RPMI8226 (cell line): ENCODE data around the gene KCNA2.
A peak's percentile ranks its signal among the peaks of the same experiment; 100 is the strongest.

Experiments used
- DNase-seq: peaks from one replicate; pipeline ENCODE4 v3.0.0-alpha.2; 2015

KCNA2 gene

DNA sequence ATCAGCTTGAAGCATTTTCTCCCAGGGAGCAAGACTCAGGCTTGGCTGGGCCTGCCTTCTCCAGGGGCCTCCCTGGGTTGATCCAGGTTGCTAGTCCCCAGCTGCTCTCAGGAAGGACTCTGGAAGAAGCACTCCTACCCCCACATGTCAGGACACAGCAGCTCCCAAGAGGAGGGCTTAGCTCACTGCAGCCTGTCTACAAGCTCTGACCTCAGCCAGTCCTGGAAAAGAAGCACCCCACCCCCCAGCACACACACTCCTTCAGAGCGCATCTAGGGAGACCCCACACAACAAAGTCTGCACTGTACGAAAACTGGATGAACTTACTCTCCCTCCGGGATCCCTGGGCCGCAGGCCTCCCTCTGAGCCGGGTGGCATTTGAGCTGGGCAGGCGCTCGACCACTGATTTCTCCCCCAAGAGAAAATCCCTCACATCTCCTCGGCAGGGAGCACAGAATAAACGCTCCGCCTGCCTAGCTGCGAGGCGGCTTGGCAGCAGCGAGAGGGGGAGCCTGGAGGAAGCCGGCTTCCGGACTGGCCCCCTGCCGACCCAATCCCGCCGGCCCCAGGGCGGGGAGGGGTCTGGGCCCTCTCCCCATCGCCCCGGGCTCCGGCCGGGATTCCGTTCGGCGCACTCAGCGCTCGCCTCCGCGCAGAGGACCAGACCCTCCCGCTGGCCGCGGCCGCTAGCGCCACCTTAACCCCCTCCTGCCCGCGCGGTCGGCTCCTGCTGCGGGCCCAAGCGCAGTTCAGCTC, at the start of gene KCNA2:
KCNA2 (minus strand) TSS at position 458 of the 756 bp plus-strand sequence. CDS start 1,576 bp downstream, outside the sequence.
- peak; percentile 28 for DNase-seq

DNA sequence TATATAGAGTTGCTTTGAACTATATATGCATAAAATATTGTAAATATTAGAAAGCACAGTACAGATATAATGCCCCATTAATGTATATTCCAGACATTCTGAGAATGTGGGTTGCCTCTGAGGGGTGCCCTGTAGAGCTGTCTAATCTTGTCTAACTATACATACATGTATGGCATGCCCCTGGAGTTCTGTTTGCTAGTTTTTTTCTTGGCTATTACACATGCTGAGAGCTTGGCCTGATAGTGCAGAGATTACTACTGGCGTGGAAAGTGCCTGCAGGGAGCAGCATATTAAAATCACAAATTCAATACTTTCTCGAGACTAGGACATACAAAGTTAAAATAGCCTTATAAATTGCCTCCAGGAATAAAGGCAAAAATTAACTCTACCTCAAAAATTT, 44.5 kb upstream of the KCNA2 start:
- DNase-seq = no peak

DNA sequence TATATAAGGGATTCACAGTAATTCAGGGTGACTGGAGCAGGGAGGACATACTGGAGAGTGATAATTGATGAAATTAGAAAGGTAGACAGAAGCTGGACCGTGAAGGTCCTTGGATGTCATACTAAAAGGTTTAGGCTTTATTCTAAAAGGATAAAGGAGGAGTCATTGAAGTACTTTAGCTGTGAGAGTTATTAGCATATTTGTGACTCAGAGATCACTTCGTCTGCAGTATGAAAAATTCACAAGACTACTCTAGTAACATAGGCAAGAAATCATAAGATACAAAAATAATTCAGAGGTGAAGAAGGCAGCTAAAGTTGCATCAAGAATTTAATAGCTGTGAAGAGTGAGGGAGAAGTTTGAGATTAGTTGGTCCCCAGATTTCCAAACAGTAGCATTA, 42.3 kb upstream of the KCNA2 start:
- no peak for DNase-seq

DNA sequence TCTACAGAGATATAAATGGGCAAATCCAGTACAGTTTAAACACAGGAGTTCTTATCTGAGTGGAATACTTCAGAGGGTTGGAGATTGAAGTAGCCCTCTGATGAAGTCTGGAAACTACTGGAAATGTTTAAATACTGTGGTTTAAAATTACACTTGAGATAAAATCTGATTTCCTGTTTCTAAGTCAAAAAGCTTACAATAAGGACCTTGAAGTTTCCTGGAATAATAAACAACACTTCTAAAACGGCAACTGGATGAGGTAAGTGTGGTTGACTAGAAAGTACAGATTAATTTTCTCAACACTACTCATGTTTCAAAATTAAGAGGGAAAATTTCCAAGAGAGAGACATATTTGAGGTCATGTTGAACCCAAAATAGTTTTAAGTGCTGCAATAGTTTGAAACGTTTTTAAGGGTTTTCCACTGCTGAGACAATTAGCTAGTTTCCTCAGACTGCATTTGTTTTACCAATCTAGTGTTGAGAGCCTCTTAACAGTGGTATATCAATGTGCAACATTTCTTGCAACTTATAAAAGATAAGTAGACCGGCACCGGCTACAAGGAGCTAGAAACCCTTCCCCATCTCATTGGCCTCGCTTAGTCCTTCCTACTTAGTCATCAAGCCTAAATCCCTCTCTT, 41.2 kb upstream of the KCNA2 start:
- DNase-seq = no peak

DNA sequence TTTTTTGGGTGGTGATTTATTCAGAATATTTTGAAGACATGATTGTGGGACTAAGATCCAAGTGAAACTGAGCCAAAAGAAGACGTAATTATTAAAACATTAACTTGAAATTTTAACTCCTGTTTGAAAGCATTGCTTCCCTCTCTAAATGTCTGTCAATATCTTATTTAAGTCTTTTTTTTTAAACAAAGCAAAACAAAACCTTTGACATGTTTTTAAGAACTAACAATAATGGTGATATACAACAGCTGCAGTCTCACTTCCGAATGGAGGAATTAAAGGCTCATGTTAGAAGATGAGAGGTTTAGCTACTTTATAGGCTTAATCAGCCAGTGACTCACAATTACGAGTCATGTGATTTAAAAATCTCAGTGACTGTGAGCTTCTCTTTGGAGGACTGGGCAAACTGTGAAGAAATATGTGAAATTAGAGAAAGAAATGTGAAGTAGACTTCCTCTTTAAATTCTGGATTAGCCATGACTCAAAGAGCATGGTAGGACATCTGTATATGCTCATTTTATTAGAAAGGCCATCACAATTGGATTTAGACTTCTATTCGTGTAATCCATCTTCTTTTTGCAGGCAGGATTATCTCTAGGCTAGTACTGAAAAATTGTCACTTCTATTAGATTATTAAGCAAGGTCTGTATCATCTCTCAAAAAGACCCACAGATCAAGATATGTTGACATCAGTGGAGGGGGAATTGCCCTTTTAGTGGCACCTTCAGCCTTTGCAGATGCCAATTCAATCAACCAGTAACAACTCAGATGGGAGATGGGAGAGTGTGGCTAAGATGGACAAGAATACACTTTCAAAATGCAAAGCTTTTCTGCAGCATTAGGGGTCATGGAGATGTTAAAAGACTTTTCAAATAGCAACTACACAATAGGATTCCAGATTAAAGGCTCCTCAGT, 39.9 kb upstream of the KCNA2 start:
- no peak for DNase-seq

DNA sequence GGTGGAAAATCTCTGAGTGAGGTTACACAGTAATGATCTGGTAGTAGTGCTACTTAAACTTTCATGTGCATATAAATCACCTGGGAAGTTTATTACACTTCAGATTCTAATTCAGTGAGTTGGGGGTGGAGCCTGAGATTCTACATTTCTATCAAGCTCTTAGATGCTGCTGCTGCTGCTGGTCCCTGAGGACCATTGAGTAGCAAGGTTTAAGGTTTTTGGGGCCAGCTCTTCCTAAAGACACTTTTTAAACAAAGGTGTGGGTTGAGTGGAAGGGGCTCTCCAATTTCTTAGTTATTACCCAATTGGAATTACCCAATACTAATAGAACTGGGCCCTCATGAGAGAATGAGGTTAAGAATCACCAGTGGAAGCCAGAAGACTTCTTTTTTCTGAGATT, 39.1 kb upstream of the KCNA2 start:
- DNase-seq = no peak

DNA sequence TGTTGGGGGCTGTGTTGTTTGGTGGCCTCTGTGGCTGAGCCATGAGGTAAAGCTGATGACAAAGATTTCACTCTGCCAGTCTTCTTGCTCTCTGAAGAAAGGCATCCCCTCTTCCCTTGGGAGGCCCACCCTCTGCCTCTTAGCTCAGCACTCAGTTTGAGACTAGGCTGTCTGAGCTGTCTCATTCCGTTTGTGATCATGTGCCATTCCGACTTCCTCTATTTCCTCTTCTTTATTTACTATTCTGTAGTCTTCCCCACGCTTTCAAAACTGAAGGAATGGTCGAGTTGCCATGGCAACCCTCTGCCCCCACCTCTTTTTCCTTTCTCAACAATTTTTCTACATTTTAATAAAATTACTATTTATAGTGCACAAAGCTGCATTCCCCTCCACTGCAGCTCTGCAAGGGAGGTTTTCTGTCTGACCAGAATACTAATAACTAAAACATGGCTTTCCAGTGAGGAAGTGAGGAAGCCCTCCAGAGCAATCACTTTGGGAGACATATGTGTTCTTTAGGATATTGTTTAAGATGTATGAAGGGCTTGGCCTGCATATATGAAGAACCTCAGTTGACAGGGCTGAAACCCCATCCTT, 37.8 kb upstream of the KCNA2 start:
- DNase-seq = no peak

DNA sequence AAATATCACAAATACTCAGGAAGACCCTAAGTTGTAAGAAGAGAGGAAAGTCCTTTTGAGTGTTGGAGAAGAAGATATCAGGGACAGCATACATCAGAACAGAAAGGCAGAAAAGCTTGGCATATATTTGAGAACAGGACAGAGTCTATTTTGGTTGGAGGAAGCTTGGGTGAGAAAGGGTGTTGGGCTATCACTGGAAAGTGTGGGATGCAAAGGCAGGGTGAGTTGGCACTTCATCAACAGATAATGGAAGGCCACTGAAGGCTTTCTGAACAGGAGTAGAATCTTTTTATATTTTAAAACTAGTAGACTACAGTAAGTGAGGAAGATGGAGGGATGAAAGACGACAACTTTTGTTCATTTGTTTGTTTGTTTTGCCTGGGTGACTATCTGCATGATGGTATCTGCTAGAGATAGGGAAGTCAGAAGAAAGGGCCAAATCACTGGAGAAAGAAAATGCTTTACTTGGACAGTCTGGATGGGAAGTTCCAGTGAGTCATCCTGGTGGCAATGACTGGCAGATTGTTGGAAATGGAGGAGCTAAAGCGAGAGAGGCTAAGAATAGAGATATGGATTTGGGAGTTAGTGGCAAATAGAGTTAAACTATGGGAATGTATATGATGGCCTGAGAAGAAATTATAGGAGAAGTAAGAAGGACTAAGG, 33.7 kb upstream of the KCNA2 start:
- DNase-seq = no peak

DNA sequence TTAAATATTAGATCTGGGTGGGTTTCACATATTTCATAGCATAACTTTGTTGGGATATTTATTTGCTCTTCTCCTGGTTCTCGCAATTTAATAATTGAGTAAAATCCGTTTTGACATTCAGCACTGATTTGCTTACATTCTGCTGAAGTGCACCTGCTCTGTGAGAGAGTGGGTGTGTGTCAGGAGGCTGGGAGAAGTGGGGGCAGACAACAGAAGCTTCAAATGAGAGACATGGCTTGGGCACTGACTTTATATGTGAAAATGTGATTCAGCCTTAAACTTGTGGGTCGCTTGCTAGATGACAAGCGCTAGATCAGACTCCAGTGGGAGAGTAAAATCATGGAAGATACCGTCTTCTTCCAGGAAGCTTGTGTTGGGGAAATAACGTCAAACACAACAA, 32.4 kb upstream of the KCNA2 start:
- DNase-seq = no peak

DNA sequence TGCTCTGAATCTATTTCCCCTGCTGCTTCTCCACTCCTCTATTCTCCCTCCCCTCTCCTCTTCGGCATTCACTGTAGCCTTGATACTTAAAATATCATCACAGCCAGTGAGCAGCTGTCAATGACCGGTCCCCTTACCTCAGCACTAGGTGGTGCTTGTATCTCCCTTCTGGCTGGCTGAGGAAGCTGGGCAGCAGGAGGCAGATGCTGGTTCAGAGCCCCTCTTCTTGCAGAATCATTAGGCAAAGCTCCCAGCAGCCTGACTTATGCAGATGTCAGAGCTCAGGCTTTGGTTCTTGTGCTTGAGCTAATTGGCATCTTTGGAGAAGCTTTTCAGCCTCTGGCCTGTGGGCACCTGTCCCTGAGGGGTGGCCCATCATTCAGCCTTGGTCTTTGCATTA, 31.9 kb upstream of the KCNA2 start:
- peak; percentile 54 for DNase-seq

DNA sequence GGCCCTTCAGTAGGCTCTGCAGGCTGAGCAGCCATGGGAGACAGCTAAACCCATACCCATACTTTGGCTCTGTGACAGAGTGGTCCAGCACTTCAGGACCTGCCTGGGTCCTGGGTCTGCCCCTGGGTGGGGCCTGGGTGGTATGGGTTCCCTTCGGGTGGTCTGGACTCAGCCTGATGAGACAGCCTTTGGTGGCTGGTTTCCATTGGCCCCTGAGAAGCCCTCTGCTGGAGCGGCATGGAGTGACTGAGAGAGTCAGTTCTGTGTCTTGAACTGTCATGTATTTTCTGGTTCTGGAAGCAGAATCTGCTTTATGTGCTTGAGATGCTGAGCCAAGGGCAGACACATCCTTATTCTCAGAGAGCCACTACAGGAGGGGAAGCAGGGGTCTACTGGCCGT, 31.3 kb upstream of the KCNA2 start:
- DNase-seq = no peak

DNA sequence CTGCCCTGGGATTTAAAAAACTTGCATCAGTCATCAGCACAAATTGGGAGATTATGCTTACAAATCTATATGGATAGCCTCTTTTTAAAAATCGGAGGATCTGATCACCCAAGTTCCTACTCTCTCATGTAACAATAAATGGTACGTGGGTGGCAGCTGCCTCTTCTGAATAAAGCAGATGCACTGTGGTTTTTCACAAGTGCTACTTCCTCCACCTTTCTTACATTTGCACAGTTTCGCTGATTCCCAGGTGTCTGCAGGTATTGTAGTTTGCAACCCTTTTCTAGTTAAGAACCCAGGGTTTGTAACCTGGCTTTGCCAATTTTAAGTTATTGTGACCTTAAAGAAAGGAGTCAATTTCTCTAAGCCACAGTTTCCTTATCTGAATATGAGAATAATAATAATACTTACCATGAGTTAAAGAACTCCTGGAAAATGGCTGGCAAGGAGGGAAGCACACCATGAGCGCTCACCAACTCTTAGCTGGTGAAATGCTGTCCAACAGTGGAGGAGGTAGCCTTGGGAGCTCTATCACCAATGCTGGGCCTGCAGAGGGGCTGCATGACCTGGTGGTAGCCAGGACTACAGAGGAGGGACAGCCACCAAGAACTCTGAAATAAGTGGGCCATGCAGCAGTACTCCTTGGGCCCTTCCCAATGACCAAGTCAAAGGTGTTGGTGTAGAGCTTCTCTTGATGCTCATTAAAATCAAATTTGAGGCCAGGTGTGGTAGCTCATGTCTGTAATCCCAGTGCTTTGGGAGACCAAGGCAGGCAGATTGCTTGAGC, 30.2 kb upstream of the KCNA2 start:
- peak; percentile 72 for DNase-seq

DNA sequence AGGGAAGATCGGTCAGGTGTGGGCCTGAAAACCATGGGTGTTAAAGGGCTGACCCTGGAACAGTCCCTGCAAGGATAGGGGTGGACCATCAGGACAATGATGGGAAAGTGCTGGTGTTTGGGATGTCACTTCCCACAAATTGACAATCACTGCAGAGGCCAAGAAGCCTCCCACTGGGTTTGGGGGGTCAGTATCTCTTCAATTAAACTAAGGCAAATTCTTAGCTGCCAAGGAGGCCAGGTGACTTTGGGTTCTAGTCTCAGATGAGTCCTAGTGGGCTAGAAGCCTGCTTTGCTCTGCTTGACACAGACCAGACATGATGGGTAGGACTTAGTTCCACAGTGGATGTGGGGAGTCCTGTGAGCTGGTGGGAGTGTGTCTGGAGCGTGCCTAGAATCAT, 29.3 kb upstream of the KCNA2 start:
- no peak for DNase-seq

DNA sequence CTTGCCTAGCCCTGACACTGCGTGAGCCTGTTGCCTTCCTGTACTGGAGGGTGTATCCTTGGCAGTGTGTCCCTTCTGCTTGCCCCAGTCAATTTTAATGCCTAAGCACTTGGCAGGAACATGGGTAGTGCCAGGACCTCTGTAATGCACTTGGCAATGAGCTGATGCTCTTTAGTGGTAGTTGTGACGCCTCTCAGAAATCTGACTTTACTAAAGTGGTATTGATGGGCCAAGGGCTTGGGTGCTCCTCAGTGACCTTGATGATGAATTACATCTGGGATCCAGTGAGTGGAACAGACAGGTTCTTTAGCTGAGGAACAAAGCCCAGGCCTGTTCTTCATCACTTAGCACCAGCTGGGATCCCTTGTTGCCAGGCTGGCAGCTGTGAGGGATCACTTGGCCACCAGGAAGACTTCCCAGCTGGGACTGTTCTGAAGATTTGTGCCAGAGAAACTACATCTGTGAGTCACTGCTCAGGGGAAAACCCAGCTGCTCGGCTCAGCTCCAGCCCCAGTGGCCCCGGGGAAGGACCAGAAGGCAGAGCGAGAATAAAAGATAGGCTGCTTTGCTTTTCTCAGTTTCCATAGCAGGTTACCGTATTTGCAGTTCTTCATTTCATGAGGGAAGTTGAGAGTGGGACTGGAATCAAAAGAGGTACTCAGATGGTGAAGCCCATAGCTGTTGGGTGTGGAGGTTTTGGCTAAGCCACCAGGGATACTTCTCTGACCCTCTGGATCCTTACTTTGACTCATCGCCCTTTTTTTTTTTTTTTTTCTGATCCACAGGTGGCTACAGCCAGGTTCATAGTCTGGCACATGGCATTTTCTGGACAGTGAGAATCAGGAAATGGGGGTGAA, 28.5 kb upstream of the KCNA2 start:
- peak; percentile 85 for DNase-seq

DNA sequence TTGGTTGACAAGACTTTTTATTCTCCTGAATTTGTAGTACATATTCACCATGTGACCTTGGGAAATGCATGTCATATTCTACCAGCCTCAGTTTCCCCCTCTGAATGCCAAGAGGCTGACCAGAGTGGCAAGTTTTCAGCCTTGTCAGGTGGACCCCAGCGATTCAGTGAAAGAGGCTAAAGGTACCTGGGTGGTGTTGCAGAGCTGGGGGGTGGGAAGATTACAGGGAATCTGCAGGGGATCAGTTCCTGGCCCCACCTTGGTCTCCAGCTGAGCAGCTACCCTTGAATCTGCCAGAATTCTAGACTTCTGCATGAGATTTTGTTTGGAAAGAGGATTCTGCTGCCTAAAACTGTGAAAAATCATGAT, 27.9 kb upstream of the KCNA2 start:
- DNase-seq = no peak

DNA sequence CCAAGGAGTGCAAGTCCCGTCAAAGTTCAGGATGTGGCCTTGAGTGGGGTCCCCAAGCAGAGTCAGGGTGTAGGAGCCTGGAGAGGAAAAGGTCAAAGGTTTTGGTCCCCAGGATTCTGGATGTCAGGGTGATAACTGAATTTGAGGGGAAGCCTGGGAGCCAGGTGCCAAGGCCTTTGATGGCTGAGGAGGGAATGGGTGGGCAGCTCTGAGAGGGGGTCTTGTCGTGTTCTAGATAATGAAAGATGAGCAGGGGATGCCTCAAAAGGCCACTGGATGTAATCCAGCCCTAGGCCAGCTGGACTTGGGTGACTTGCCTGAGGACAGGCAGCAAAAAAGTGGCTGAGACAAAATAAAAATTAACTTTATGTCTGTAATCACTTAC, 27.5 kb upstream of the KCNA2 start:
- DNase-seq = no peak

DNA sequence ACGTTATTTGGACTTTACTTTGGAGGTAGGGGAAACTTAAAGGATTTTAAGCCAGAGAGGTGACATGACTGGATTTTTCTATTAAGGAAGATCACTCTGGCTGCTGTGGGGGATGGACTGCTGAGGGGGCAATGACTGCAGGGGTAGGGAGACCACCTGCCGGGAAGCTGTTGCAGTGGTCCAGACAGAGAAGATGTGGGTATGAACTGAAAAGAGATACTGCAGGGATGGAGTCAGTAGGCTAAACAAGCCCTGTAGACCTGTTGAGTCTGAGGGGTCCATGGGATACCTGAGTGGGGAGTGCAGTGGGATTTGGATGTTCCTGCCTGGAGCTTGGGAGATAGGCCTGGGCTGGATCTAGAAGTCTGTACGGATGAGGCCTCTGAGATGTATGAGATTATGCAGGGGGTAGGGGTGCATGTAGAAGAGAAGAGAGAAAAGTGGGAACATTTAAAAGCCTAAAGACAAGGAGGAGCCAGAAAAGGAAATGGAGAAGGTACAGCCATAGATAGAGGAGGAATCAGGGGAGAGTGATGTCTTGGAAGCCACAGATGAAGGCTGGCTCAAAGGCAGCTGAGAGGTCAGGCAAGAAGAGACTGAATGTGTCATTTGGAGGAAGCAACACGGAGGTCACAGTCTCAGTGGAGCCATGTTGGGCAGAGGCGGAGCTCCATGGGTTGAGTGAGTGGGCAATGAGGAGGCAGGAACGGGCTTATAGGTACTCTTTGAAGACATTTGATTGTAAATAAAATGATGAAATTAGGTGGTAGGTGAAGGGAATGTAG, 25.9 kb upstream of the KCNA2 start:
- no peak for DNase-seq

DNA sequence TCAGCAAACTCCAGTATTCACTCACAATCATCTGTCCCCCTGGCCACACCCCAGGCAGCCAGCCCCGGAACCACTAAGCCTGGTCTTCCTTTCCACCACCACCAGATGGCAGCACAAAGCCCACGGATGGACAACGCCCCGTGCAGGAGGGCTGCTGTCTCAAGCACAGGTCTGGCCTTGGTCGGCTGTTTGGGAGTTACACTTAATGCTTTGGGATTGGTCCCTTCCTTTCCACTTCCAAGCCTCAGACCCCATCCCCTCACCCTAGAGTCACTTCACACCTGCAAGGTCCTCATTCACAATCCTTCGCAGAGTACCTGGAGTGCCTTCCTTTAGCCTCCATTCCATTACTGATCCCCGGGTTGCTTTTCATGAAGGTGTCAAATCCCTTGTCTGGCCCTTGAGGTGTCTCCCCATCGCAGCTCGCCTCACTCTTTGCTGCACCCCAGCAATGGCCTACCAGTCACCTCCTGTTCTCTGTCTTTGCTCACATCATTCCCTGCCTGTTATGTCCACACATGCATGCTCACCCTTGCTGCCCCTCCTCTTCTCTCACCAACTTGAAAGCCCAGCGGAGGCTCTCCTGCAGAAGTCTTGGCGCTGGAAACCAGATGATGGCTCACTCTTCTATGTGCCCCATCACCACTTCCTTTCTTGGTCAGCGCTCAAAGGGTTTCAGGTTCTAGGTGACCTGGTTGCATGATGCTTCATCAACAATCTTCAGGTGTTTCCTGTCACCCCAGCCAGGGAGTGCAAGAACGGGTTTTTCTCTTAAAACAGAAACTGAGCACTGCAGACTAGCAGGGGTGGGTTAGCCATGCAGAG, 24.9 kb upstream of the KCNA2 start:
- DNase-seq = peak; percentile 91
